Neuron (in vitro differentiated cells): ENCODE data around the gene CEP350.

Experiments
- H2AFZ ChIP-seq: one replicate; pipeline ENCODE4 v1.6.1; 2013; ENCODE audit warnings: low read depth, mild to moderate bottlenecking, inconsistent platforms, low read length, moderate library complexity
- H3K27me3 ChIP-seq: one replicate; pipeline ENCODE4 v1.6.1; 2013; ENCODE audit warnings: low read length; ENCODE audit not compliant: insufficient read depth
- H3K36me3 ChIP-seq: one replicate; pipeline ENCODE4 v1.6.1; 2013; ENCODE audit warnings: low read length; ENCODE audit not compliant: insufficient read depth
- H3K4me1 ChIP-seq: one replicate; pipeline ENCODE4 v1.6.1; 2013; ENCODE audit warnings: low read length; ENCODE audit not compliant: insufficient read depth
- H3K4me3 ChIP-seq: 2 replicates; pipeline ENCODE4 v1.5.1; 2013; ENCODE audit warnings: mild to moderate bottlenecking, low read length, moderate library complexity
- H3K9me3 ChIP-seq: one replicate; pipeline ENCODE4 v1.6.1; 2013; ENCODE audit warnings: low read length

The CEP350 gene

GRCh38 chr1:179926850-179927205 is 27.8 kb upstream of the CEP350 start:
- Histone ChIP-seq H3K9me3 (no peaks in the 10 kb centered on the region), H2AFZ (no peak overlapping the region), H3K4me1 (peaks cover 5% of the 10 kb centered on the region), H3K36me3 (no peaks in the 10 kb centered on the region), H3K4me3 (no peak overlapping the region), H3K27me3 (no peaks in the 10 kb centered on the region)

GRCh38 chr1:179929955-179930798 is 24.4 kb upstream of the CEP350 start:
- Histone ChIP-seq H3K4me1 (no peaks in the 10 kb centered on the region), H3K4me3 (no peak overlapping the region), H3K9me3 (no peaks in the 10 kb centered on the region), H2AFZ (no peak overlapping the region), H3K27me3 (no peaks in the 10 kb centered on the region), H3K36me3 (no peaks in the 10 kb centered on the region)

GRCh38 chr1:179930867-179931266 is 23.7 kb upstream of the CEP350 start:
- H3K27me3 ChIP-seq: no peaks in the 10 kb centered on the region
- H3K9me3 ChIP-seq: no peaks in the 10 kb centered on the region
- H2AFZ ChIP-seq: no peak overlapping the region
- no peaks in the 10 kb centered on the region for H3K36me3 ChIP-seq
- H3K4me1 ChIP-seq: no peaks in the 10 kb centered on the region
- no peak overlapping the region for H3K4me3 ChIP-seq

DNA sequence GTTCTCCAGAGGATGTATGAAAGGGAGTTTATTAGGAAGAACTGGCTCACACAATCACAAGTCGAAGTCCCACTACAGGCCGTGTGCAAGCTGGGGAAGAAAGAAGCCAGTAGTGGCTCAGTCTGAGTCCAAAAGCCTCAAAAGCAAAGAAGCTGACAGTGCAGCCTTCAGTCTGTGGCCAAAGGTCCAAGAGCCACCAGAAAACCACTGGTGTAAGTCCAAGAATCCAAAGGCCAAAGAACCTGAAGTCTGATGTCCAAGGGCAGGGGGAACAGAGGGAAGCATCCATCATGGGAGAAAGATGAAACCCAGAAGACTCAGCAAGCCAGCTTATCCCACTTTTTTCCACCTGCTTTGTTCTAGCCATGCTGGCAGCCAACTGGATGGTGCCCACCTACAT is 21.4 kb upstream of the CEP350 start:
- peaks cover 2% of the 10 kb centered on the region for H3K9me3 ChIP-seq
- no peak overlapping the region for H3K4me3 ChIP-seq
- no peaks in the 10 kb centered on the region for H3K4me1 ChIP-seq
- H3K27me3 ChIP-seq: no peaks in the 10 kb centered on the region
- no peaks in the 10 kb centered on the region for H3K36me3 ChIP-seq
- no peak overlapping the region for H2AFZ ChIP-seq

GRCh38 chr1:179935909-179936496 is 18.6 kb upstream of the CEP350 start:
- Histone ChIP-seq H3K27me3 (no peaks in the 10 kb centered on the region), H3K36me3 (no peaks in the 10 kb centered on the region), H3K4me1 (no peaks in the 10 kb centered on the region), H2AFZ (no peak overlapping the region), H3K9me3 (peaks cover 2% of the 10 kb centered on the region), H3K4me3 (no peak overlapping the region)

GRCh38 chr1:179937668-179938254 is 16.8 kb upstream of the CEP350 start:
- peaks cover 2% of the 10 kb centered on the region for H3K9me3 ChIP-seq
- H3K4me3 ChIP-seq: no peak overlapping the region
- H3K27me3 ChIP-seq: no peaks in the 10 kb centered on the region
- H3K36me3 ChIP-seq: no peaks in the 10 kb centered on the region
- H2AFZ ChIP-seq: no peak overlapping the region
- no peaks in the 10 kb centered on the region for H3K4me1 ChIP-seq

DNA sequence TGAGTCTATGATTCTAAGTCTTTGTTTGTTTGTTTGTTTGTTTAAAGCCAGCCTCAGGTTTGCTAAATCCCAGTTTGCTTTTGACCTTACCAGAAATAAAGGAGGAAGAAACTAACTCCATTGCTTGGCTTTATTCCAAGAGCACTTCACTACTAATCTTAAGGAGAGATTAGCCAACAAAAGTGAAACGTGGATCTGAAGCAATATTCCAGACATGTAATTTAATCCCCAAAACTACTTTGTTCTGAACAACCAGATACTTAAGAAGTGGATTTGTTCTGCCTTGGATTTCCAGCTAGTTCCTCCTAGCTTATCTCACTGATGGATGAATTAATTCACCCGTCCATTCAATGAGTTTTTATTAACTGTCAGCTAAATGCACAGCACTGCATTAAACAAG is 15.9 kb upstream of the CEP350 start:
- H2AFZ ChIP-seq: no peak overlapping the region
- H3K36me3 ChIP-seq: no peaks in the 10 kb centered on the region
- H3K4me3 ChIP-seq: no peak overlapping the region
- H3K9me3 ChIP-seq: peaks cover 2% of the 10 kb centered on the region
- no peaks in the 10 kb centered on the region for H3K4me1 ChIP-seq
- no peaks in the 10 kb centered on the region for H3K27me3 ChIP-seq

DNA sequence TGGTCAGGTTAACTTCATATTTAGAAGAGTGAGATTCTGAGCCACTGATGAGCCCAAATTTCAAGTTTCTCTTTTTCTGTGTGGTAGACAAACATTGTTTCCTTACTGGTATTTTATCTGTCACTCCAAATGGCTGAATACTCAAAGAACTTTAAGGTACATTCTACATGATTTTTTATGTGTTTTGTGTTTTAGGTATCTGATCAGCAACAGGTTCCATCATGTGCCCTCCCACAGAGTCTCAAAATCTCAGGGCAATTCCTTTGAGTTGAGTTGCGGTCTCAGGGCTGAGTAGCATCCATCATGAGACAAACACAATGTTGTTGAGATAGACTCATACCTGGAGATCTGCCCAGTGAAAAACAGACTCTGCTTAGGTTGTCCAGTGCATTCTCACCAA is 14.7 kb upstream of the CEP350 start:
- Histone ChIP-seq H3K27me3 (no peaks in the 10 kb centered on the region), H3K9me3 (peaks cover 2% of the 10 kb centered on the region), H3K4me3 (no peak overlapping the region), H3K4me1 (no peaks in the 10 kb centered on the region), H2AFZ (no peak overlapping the region), H3K36me3 (no peaks in the 10 kb centered on the region)

- Histone ChIP-seq H3K4me1 (no peaks in the 10 kb centered on the region), H3K9me3 (no peaks in the 10 kb centered on the region), H3K4me3 (no peak overlapping the region), H3K27me3 (no peaks in the 10 kb centered on the region), H2AFZ (no peak overlapping the region), H3K36me3 (no peaks in the 10 kb centered on the region)
Observed at GRCh38 chr1:179941454-179941853, 13.2 kb upstream of the CEP350 start.

DNA sequence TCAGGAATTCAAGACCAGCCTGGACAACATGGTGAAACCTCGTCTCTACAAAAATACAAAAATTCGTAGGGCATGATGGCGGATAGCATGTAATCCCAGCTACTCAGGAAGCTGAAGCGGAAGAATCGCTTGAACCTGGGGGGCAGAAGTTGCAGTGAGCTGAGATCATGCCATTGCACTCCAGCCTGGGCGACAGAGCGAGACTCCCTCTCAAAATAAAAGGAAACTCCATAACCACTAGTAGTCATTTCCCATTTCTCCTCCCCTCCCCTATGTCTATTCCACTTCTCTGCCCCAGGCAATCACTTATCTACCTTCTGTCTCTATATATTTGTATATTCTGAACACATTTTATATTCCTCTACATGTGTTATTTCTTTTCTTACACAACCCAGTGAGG is 4.0 kb upstream of the CEP350 start:
- H3K4me3 ChIP-seq: no peak overlapping the region
- no peaks in the 10 kb centered on the region for H3K36me3 ChIP-seq
- no peaks in the 10 kb centered on the region for H3K9me3 ChIP-seq
- H3K27me3 ChIP-seq: no peaks in the 10 kb centered on the region
- no peak overlapping the region for H2AFZ ChIP-seq
- peaks cover under 1% of the 10 kb centered on the region for H3K4me1 ChIP-seq

DNA sequence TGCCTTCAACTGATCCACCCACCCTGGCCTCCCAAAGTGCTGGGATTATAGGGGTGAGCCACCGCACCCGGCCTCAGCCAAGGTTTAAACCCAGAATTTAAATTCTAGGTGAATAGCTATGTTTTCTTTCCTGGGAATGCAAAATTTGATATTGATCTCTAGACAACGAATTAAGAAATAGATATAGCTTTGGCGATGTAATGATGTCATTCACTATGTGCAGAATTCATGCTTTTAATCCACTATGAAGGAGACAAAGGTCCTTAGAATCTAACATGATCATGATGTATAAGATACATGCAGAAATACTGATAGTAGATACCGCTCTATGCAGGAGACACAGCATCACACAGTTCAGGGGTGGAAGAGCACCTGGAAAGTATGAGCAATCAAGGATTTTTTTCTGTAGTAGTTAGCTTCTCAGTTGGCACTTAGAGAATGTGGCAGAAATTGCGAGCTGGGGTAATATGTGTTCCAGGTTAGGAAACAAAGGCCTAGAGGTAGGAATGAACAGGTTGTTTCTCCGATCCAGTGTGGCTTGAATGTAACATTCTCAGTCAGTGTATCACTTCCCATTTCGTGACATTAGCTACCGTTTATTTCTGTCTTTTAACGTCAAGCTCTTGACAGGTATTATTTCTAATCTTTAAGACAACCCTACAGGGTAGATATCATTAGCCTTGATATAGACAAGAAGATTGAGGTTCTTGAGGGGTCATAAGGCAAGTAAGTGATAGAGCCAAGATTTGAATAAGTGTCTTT is 3.0 kb upstream of the CEP350 start:
- Histone ChIP-seq H2AFZ (no peak overlapping the region), H3K36me3 (no peaks in the 10 kb centered on the region), H3K4me1 (peaks cover 9% of the 10 kb centered on the region), H3K9me3 (no peaks in the 10 kb centered on the region), H3K27me3 (no peaks in the 10 kb centered on the region), H3K4me3 (no peak overlapping the region)

DNA sequence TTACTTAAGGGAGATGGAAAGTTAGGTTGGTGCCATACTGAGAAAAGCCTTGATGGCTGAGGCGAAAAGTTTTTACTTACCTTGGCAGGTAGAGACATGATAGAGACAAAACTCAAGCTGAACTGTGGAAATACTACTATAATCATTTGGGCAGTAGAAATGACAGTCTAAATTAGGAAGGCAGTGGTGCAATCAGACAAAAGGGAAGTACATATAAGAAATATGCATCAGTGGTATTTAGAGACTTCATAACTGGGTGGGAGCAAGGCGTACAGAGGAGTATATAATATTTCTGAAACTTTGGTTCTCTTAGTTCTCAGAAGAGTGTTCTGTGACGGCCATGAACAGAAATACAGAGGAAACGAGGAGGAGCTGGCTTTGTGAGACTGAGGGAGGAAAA is 2.4 kb upstream of the CEP350 start:
- Histone ChIP-seq H2AFZ (no peak overlapping the region), H3K4me1 (peaks cover 14% of the 10 kb centered on the region)

GRCh38 chr1:179953974-179954492 is 577 bp upstream of the CEP350 start:
- Histone ChIP-seq H2AFZ (peak overlapping the region; percentile 63), H3K4me1 (peaks cover 22% of the 10 kb centered on the region), H3K27me3 (no peaks in the 10 kb centered on the region)

More for the DNA sequence above, 2.4 kb upstream of the CEP350 start:
- Histone ChIP-seq H3K9me3 (no peaks in the 10 kb centered on the region), H3K36me3 (no peaks in the 10 kb centered on the region), H3K4me3 (no peak overlapping the region), H3K27me3 (no peaks in the 10 kb centered on the region)

More at GRCh38 chr1:179953974-179954492, 577 bp upstream of the CEP350 start:
- Histone ChIP-seq H3K9me3 (no peaks in the 10 kb centered on the region), H3K36me3 (peaks cover 1% of the 10 kb centered on the region), H3K4me3 (peak overlapping the region; percentile 72)
